HepG2 (cell line): ENCODE data around the gene CHDH. TPM values are rescaled to one million over a fixed set of nuclear protein-coding genes. Genes with fewer than 3 reads are reported as not detected.

Source experiments
- ATRX ChIP-seq: sonication (generic); formaldehyde crosslinking; IDR thresholded peaks from 2 replicates; pipeline ENCODE4 v1.4.0; 2020; ENCODE audit warnings: missing genetic modification reagents, borderline replicate concordance
- ELF4 ChIP-seq: sonication (generic); formaldehyde crosslinking; IDR thresholded peaks from 2 replicates; pipeline ENCODE4 v1.5.0; 2020; ENCODE audit warnings: missing genetic modification reagents, mild to moderate bottlenecking, moderate library complexity, borderline replicate concordance
- FOXA3 ChIP-seq: IDR thresholded peaks from 2 replicates; pipeline ENCODE4 v1.6.1; 2016; ENCODE audit warnings: missing genetic modification reagents, missing compliant biosample characterization
- KAT8 ChIP-seq: IDR thresholded peaks from 2 replicates; pipeline ENCODE4 v1.6.1; 2016; ENCODE audit warnings: missing genetic modification reagents, missing compliant biosample characterization
- KDM2A ChIP-seq: sonication (generic); formaldehyde crosslinking; IDR thresholded peaks from 2 replicates; pipeline ENCODE4 v1.4.0; 2020; ENCODE audit warnings: low read depth, missing genetic modification reagents, borderline replicate concordance
- KLF6 ChIP-seq: IDR thresholded peaks from 2 replicates; pipeline ENCODE4 v1.8.0; 2016; ENCODE audit warnings: missing biosample characterization, missing genetic modification reagents
- MAFF ChIP-seq: IDR thresholded peaks from 2 replicates; pipeline ENCODE4 v1.6.1; 2011; ENCODE audit warnings: low read depth, low read length, improper control_type of control experiment
- POLR2A ChIP-seq, 2 experiments: IDR thresholded peaks; 2 replicates each; pipeline ENCODE4 v1.6.1; 2011; ENCODE audit warnings: low read depth in 2 of 2, low read length in 2 of 2, mild to moderate bottlenecking in 1 of 2, moderate library complexity in 1 of 2; ENCODE audit not compliant: insufficient read depth in 1 of 2
- RBM22 ChIP-seq: fragments of 200-400 bp; formaldehyde crosslinking; optimal IDR thresholded peaks from 2 replicates; pipeline ENCODE3; 2017; ENCODE audit warnings: mild to moderate bottlenecking, low read length, moderate library complexity
- SRSF1 ChIP-seq: fragments of 200-400 bp; formaldehyde crosslinking; optimal IDR thresholded peaks from 2 replicates; pipeline ENCODE3; 2017; ENCODE audit warnings: mild to moderate bottlenecking, low read depth, low read length, moderate library complexity
- THYN1 ChIP-seq: sonication (generic); formaldehyde crosslinking; IDR thresholded peaks from 2 replicates; pipeline ENCODE4 v1.8.1; 2023; ENCODE audit warnings: low read depth, mild to moderate bottlenecking, moderate library complexity, missing genetic modification reagents, borderline replicate concordance
- ZFY ChIP-seq: sonication (generic); formaldehyde crosslinking; IDR thresholded peaks from 2 replicates; pipeline ENCODE4 v1.4.0; 2020; ENCODE audit warnings: missing genetic modification reagents
- ZNF282 ChIP-seq: fragments of 450-650 bp; IDR thresholded peaks from 2 replicates; pipeline ENCODE4 v1.6.1; 2018; ENCODE audit not compliant: partially characterized antibody
- ZNF296 ChIP-seq: sonication (generic); formaldehyde crosslinking; conservative IDR thresholded peaks from 2 replicates; pipeline ENCODE4 v1.5.0; 2020; ENCODE audit warnings: mild to moderate bottlenecking, missing genetic modification reagents
- ZNF3 ChIP-seq: IDR thresholded peaks from 2 replicates; pipeline ENCODE4 v1.7.0; 2017; ENCODE audit warnings: inconsistent platforms
- ZNF557 ChIP-seq: sonication (generic); formaldehyde crosslinking; IDR thresholded peaks from 2 replicates; pipeline ENCODE4 v1.4.0; 2020; ENCODE audit warnings: missing genetic modification reagents
- ZNF737 ChIP-seq: sonication (generic); formaldehyde crosslinking; IDR thresholded peaks from 2 replicates; pipeline ENCODE4 v1.5.0; 2020; ENCODE audit warnings: missing genetic modification reagents, mild to moderate bottlenecking, borderline replicate concordance
- ZNF768 ChIP-seq: sonication (generic); formaldehyde crosslinking; IDR thresholded peaks from 2 replicates; pipeline ENCODE4 v1.4.0; 2020; ENCODE audit warnings: missing genetic modification reagents
- ZNF788 ChIP-seq: sonication (generic); formaldehyde crosslinking; IDR thresholded peaks from 2 replicates; pipeline ENCODE4 v1.5.0; 2020; ENCODE audit warnings: mild to moderate bottlenecking, missing genetic modification reagents, borderline replicate concordance
- polyA plus RNA-seq, 8 experiments: library from polyadenylated mRNA; depleted of rRNA in 3 of 8; stranded (reverse) in 7 of 8; unstranded in 1 of 8; fragments of >200 nt; fragmentation: Illumina TruSeq in 4 of 8; extraction: Trizol in 4 of 8; gene quantifications; 2 replicates each; pipeline versions ENCODE4 v1.2.1 to v1.2.3, GENCODE V29; 2011 to 2016; ENCODE audit warnings: low read depth in 4 of 8, missing spikeins in 1 of 8, mixed read lengths in 1 of 8; ENCODE audit not compliant: insufficient read depth in 1 of 8
- total RNA-seq, 5 experiments: library from RNA; depleted of rRNA; stranded (reverse); fragments of >200 nt; fragmentation: Illumina TruSeq; extraction: Trizol; gene quantifications; 2 replicates each; pipeline ENCODE4 v1.2.3, GENCODE V29; 2016; ENCODE audit warnings: low read depth in 1 of 5
- TF ChIP-seq, protein P1 (sequence below): sonication (generic); formaldehyde crosslinking; IDR thresholded peaks from 2 replicates; pipeline ENCODE4 v1.4.0; 2020; ENCODE audit warnings: mild to moderate bottlenecking, missing genetic modification reagents
- TF ChIP-seq, protein P2 (sequence below): sonication (generic); formaldehyde crosslinking; IDR thresholded peaks from 2 replicates; pipeline ENCODE4 v1.8.0; 2023; ENCODE audit warnings: mild to moderate bottlenecking, missing genetic modification reagents
- TF ChIP-seq, protein P3 (sequence below): sonication (generic); formaldehyde crosslinking; conservative IDR thresholded peaks from 2 replicates; pipeline ENCODE4 v1.4.0; 2020; ENCODE audit warnings: missing genetic modification reagents
- TF ChIP-seq, protein P4 (sequence below): sonication (generic); formaldehyde crosslinking; IDR thresholded peaks from 2 replicates; pipeline ENCODE4 v1.4.0; 2020; ENCODE audit warnings: missing genetic modification reagents, borderline replicate concordance
- TF ChIP-seq, protein P5 (sequence below): sonication (generic); formaldehyde crosslinking; IDR thresholded peaks from 2 replicates; pipeline ENCODE4 v1.9.0; 2021; ENCODE audit warnings: missing genetic modification reagents, mild to moderate bottlenecking, borderline replicate concordance

The CHDH gene
- total and polyA plus RNA-seq, 2 of the 13 experiments (the other 11 are each of a cell fraction or from before 2014, with no cell fraction given): 28.1 to 48.9 TPM

DNA sequence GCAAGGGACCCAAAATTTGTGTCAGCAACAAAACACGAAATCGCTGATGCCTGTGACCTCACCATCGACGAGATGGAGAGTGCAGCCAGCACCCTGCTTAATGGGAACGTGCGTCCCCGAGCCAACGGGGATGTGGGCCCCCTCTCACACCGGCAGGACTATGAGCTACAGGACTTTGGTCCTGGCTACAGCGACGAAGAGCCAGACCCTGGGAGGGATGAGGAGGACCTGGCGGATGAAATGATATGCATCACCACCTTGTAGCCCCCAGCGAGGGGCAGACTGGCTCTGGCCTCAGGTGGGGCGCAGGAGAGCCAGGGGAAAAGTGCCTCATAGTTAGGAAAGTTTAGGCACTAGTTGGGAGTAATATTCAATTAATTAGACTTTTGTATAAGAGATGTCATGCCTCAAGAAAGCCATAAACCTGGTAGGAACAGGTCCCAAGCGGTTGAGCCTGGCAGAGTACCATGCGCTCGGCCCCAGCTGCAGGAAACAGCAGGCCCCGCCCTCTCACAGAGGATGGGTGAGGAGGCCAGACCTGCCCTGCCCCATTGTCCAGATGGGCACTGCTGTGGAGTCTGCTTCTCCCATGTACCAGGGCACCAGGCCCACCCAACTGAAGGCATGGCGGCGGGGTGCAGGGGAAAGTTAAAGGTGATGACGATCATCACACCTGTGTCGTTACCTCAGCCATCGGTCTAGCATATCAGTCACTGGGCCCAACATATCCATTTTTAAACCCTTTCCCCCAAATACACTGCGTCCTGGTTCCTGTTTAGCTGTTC, 34.9 kb downstream of the CHDH start (continued):
- TF ChIP-seq, protein P1, sequence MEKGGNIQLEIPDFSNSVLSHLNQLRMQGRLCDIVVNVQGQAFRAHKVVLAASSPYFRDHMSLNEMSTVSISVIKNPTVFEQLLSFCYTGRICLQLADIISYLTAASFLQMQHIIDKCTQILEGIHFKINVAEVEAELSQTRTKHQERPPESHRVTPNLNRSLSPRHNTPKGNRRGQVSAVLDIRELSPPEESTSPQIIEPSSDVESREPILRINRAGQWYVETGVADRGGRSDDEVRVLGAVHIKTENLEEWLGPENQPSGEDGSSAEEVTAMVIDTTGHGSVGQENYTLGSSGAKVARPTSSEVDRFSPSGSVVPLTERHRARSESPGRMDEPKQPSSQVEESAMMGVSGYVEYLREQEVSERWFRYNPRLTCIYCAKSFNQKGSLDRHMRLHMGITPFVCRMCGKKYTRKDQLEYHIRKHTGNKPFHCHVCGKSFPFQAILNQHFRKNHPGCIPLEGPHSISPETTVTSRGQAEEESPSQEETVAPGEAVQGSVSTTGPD (CRISPR knock-in tag): no peak
- TF ChIP-seq ZNF296 (CRISPR knock-in tag) (no peak), ZNF282 (no peak), ELF4 (CRISPR knock-in tag) (no peak), ZNF3 (no peak), KAT8 (CRISPR knock-in tag) (no peak), ZNF788 (CRISPR knock-in tag) (no peak), KDM2A (CRISPR knock-in tag) (peak; percentile 34; the same call in 1 of the 2 replicates), POLR2A (IDR thresholded peaks at IDR 0.05; ENCODE audit: insufficient read depth in 1 of 2, low read depth in 2 of 2, low read length in 2 of 2) (peak in 1 of 2 experiments; percentile 31; a peak in 1 of 4 replicates), KLF6 (CRISPR knock-in tag) (no peak), RBM22 (peak; percentile 85), FOXA3 (CRISPR knock-in tag) (no peak), THYN1 (CRISPR knock-in tag) (no peak), ATRX (CRISPR knock-in tag) (no peak), ZNF768 (no peak), SRSF1 (no peak), ZNF557 (CRISPR knock-in tag) (no peak), MAFF (no peak), ZFY (CRISPR knock-in tag) (no peak), ZNF737 (no peak)
- TF ChIP-seq, protein P2, sequence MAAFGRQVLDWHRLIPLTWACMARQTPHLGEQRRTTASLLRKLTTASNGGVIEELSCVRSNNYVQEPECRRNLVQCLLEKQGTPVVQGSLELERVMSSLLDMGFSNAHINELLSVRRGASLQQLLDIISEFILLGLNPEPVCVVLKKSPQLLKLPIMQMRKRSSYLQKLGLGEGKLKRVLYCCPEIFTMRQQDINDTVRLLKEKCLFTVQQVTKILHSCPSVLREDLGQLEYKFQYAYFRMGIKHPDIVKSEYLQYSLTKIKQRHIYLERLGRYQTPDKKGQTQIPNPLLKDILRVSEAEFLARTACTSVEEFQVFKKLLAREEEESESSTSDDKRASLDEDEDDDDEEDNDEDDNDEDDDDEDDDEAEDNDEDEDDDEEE: no peak
- TF ChIP-seq, protein P3, sequence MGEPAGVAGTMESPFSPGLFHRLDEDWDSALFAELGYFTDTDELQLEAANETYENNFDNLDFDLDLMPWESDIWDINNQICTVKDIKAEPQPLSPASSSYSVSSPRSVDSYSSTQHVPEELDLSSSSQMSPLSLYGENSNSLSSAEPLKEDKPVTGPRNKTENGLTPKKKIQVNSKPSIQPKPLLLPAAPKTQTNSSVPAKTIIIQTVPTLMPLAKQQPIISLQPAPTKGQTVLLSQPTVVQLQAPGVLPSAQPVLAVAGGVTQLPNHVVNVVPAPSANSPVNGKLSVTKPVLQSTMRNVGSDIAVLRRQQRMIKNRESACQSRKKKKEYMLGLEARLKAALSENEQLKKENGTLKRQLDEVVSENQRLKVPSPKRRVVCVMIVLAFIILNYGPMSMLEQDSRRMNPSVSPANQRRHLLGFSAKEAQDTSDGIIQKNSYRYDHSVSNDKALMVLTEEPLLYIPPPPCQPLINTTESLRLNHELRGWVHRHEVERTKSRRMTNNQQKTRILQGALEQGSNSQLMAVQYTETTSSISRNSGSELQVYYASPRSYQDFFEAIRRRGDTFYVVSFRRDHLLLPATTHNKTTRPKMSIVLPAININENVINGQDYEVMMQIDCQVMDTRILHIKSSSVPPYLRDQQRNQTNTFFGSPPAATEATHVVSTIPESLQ: no peak
- TF ChIP-seq, protein P4, sequence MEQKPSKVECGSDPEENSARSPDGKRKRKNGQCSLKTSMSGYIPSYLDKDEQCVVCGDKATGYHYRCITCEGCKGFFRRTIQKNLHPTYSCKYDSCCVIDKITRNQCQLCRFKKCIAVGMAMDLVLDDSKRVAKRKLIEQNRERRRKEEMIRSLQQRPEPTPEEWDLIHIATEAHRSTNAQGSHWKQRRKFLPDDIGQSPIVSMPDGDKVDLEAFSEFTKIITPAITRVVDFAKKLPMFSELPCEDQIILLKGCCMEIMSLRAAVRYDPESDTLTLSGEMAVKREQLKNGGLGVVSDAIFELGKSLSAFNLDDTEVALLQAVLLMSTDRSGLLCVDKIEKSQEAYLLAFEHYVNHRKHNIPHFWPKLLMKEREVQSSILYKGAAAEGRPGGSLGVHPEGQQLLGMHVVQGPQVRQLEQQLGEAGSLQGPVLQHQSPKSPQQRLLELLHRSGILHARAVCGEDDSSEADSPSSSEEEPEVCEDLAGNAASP: no peak
- TF ChIP-seq, protein P5, sequence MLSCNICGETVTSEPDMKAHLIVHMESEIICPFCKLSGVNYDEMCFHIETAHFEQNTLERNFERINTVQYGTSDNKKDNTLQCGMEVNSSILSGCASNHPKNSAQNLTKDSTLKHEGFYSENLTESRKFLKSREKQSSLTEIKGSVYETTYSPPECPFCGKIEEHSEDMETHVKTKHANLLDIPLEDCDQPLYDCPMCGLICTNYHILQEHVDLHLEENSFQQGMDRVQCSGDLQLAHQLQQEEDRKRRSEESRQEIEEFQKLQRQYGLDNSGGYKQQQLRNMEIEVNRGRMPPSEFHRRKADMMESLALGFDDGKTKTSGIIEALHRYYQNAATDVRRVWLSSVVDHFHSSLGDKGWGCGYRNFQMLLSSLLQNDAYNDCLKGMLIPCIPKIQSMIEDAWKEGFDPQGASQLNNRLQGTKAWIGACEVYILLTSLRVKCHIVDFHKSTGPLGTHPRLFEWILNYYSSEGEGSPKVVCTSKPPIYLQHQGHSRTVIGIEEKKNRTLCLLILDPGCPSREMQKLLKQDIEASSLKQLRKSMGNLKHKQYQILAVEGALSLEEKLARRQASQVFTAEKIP (CRISPR knock-in tag): no peak
